Body of pancreas (tissue), 4 donors: ENCODE results near the gene TRPC1. TPM values are rescaled to one million over a fixed set of nuclear protein-coding genes. Genes with fewer than 3 reads are reported as not detected.

ENCODE experiments used
- ATAC-seq: fragments of 150-250 bp; one replicate; pipeline ENCODE4 v1.9.1; 2016
- DNase-seq, 4 donors: peaks; one replicate each; pipeline ENCODE4 v3.0.0-alpha.2; 2019
- H3K27ac ChIP-seq, 4 donors: fragments of 200-600 bp; sonication (generic); 1 replicate in 3 of 4; 2 replicates in 1 of 4; pipeline versions ENCODE4 v1.5.1 to v1.6.1; 2016 to 2019; ENCODE audit warnings: mild to moderate bottlenecking in 1 of 4, mixed read lengths in 1 of 4, moderate library complexity in 1 of 4
- H3K27me3 ChIP-seq, 2 donors: fragments of 200-600 bp; sonication (generic); one replicate each; pipeline ENCODE4 v1.6.0; 2016; ENCODE audit warnings: mild to moderate bottlenecking in 1 of 2
- H3K36me3 ChIP-seq, 2 donors: fragments of 200-600 bp; sonication (generic); replicated peaks in 1 of 2; 2 replicates each; pipeline ENCODE4 v1.5.1; 2016; ENCODE audit warnings: low read depth in 2 of 2; ENCODE audit not compliant: insufficient read depth in 1 of 2
- H3K4me1 ChIP-seq: fragments of 200-600 bp; sonication (generic); one replicate; pipeline ENCODE4 v1.6.0; 2016
- H3K4me3 ChIP-seq, 2 donors: fragments of 200-600 bp; sonication (generic); 1 replicate in 1 of 2; 2 replicates in 1 of 2; pipeline ENCODE4 v1.5.1; 2016 to 2019
- H3K9me3 ChIP-seq, 3 donors: fragments of 200-600 bp; sonication (generic); 1 replicate in 2 of 3; 2 replicates in 1 of 3; pipeline ENCODE4 v1.5.1; 2016
- POLR2A ChIP-seq, 3 donors: fragments of 450-650 bp; IDR thresholded peaks; one replicate each; pipeline ENCODE4 v1.6.1; 2016; ENCODE audit warnings: antibody characterized with exemption in 3 of 3, mild to moderate bottlenecking in 2 of 3
- WGBS, 2 donors: methylation state at CpG; one replicate each; pipeline ENCODE4 v1.1.5; 2017; 5-methylcytosine and 5-hydroxymethylcytosine counted together
- intact Hi-C: fragments of 100-400 bp; cut with DNase I; formaldehyde crosslinking; loops from one replicate; pipeline ENCODE4 v1.15.1; 2023
- total RNA-seq, 2 donors: library from RNA; depleted of rRNA; stranded (reverse); fragments of >200 nt; gene quantifications; one replicate each; pipeline ENCODE4 v1.1.0, GENCODE V29; 2016
- TF ChIP-seq, protein P1 (sequence below), 7 experiments: fragments of 450-650 bp in 4 of 7; fragments of 200-600 bp in 3 of 7; sonication (generic) in 3 of 7; IDR thresholded peaks; one replicate each; pipeline ENCODE4 v1.5.1; 2016 to 2019; ENCODE audit warnings: antibody characterized with exemption in 7 of 7

The TRPC1 gene
- total RNA-seq, 2 donors from 2014 or later: 6.9 to 7.5 TPM

DNA sequence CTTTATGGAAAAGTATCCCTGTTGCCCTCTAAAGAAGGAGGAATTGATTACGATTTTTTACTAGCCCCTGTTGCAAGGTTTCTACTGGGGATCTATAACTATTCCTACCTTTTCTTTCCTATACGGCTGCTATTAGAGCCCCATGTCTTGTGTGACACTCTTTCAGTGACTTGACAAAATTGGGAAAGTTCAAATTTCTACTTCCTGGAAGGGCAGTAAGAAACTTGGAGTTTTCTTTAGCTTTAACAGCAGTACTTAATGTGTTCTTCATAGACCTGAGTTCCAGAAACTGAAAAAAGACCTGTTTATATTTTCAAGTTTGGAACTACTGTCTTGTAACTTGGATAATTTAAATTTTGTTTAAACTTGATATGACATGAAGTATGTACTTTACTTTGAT is 54.7 kb downstream of the TRPC1 start:
- 54 to 65% methylated on average over 2 of the region's 2 CpGs for WGBS, 2 donors
- no peak overlapping the region for H3K27ac ChIP-seq
- no peaks in the 10 kb centered on the region for H3K27me3 ChIP-seq
- H3K4me3 ChIP-seq: no peak overlapping the region
- intact Hi-C loops: no loop called here
- ATAC-seq (no peak), DNase-seq (no peak)
- H3K4me1 ChIP-seq: no peaks in the 10 kb centered on the region
- no peaks in the 10 kb centered on the region for H3K36me3 ChIP-seq
- H3K9me3 ChIP-seq: no peaks in the 10 kb centered on the region
- TF ChIP-seq, protein P1, sequence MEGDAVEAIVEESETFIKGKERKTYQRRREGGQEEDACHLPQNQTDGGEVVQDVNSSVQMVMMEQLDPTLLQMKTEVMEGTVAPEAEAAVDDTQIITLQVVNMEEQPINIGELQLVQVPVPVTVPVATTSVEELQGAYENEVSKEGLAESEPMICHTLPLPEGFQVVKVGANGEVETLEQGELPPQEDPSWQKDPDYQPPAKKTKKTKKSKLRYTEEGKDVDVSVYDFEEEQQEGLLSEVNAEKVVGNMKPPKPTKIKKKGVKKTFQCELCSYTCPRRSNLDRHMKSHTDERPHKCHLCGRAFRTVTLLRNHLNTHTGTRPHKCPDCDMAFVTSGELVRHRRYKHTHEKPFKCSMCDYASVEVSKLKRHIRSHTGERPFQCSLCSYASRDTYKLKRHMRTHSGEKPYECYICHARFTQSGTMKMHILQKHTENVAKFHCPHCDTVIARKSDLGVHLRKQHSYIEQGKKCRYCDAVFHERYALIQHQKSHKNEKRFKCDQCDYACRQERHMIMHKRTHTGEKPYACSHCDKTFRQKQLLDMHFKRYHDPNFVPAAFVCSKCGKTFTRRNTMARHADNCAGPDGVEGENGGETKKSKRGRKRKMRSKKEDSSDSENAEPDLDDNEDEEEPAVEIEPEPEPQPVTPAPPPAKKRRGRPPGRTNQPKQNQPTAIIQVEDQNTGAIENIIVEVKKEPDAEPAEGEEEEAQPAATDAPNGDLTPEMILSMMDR (IDR thresholded peaks at IDR 0.05): no peak
- TF ChIP-seq POLR2A (IDR thresholded peaks at IDR 0.05): no peak

DNA sequence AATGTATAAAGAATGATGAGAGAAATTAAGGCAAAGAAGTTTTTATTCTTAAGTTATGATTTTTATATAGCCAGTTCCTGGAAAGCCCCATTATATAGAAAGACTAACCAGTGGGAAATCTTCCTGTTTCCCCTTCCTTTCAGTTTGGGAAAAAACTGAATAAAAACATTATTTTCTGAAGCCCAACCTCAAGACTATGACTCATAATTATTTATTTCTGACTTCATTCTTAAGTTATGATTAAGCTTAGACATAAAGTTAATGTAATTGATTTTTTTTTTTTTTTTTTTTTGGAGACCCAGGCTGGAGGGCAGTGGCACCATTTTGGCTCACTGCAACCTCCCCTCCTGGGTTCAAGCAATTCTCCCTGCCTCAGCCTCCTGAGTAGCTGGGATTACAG is 55.8 kb downstream of the TRPC1 start:
- H3K4me1 ChIP-seq: no peaks in the 10 kb centered on the region
- no peak for TF ChIP-seq POLR2A (IDR thresholded peaks at IDR 0.05)
- TF ChIP-seq, protein P1 (IDR thresholded peaks at IDR 0.05): no peak
- no peaks in the 10 kb centered on the region for H3K27me3 ChIP-seq
- H3K27ac ChIP-seq: no peak overlapping the region
- no peaks in the 10 kb centered on the region for H3K9me3 ChIP-seq
- no peaks in the 10 kb centered on the region for H3K36me3 ChIP-seq
- no peak for ATAC-seq
- no peak for DNase-seq
- intact Hi-C loops: no loop called here
- no peak overlapping the region for H3K4me3 ChIP-seq

DNA sequence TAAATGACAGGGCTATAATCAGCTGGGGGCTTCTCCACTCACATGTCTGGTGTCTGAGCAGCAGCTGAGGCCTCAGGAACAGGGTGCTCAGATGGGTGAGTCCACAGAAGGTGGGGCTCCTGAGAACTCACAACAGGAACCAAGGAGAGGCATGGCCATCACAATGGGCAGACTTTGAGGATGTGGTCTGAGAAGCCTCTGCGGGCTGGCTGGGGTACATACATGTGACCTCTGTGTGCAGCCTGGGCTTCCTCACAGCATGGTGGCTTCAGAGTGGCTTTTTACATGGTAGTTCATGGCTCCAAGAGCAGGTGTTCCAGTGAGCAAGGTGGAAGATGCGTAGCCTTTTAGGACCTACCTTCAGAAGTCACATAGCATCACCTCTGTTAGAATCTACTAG is 58.8 kb downstream of the TRPC1 start:
- H3K27me3 ChIP-seq: no peaks in the 10 kb centered on the region
- TF ChIP-seq POLR2A (IDR thresholded peaks at IDR 0.05): no peak
- TF ChIP-seq, protein P1 (IDR thresholded peaks at IDR 0.05): no peak
- H3K36me3 ChIP-seq: no peaks in the 10 kb centered on the region
- WGBS, 2 donors: 89 to 100% methylated on average over 1 to 2 of the region's 2 CpGs
- intact Hi-C loops: no loop called here
- no peaks in the 10 kb centered on the region for H3K4me1 ChIP-seq
- no peak for DNase-seq
- no peak for ATAC-seq
- no peak overlapping the region for H3K27ac ChIP-seq
- no peaks in the 10 kb centered on the region for H3K9me3 ChIP-seq
- H3K4me3 ChIP-seq: no peak overlapping the region

DNA sequence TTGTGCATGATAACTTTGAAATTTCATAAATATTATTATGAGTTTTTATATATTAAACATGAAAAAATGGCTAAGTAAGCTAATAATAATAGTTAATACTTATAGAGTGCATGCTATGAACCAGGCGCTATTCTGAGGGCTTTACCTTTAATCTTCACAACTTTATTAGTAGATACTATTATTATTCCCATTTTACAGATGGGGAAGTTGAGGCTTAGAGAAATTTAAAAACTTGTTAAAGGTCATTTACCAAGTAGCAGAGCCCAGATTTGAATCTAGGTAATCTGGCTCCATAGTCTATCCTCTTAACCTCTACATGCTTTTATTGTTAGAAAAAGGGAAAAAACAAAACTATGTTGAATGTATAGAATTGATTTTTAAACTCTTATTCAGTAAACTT is 60.4 kb downstream of the TRPC1 start:
- H3K27ac ChIP-seq: no peak overlapping the region
- 28 to 46% methylated on average over 1 of the region's 1 CpG for WGBS, 2 donors
- intact Hi-C loops: no loop called here
- DNase-seq (no peak), ATAC-seq (no peak)
- H3K9me3 ChIP-seq: no peaks in the 10 kb centered on the region
- H3K27me3 ChIP-seq: no peaks in the 10 kb centered on the region
- H3K4me3 ChIP-seq: no peak overlapping the region
- H3K36me3 ChIP-seq: no peaks in the 10 kb centered on the region
- TF ChIP-seq, protein P1 (IDR thresholded peaks at IDR 0.05): no peak
- TF ChIP-seq POLR2A (IDR thresholded peaks at IDR 0.05): no peak
- no peaks in the 10 kb centered on the region for H3K4me1 ChIP-seq

DNA sequence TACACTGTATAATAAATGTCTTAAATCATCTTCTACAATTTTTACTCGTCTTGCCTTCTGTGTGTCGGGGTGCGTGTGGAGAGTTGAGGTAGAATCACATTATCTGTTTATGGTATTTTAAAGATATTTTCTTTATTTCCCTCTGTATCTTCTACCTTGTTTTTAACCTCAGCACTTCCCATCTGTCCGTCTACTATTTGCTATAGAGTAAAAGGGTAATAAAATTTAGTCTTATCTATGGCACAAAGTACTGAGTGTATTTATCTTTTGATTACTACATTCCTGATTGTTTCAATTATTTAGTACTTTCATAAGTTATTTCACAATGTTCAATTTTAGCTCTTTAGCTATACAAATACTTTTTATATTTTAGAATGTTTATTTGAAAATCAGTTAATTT is 62.2 kb downstream of the TRPC1 start:
- H3K4me3 ChIP-seq: no peak overlapping the region
- WGBS, 2 donors: 74 to 78% methylated on average over 4 of the region's 4 CpGs
- no peak for DNase-seq
- no peaks in the 10 kb centered on the region for H3K36me3 ChIP-seq
- intact Hi-C loops: no loop called here
- no peaks in the 10 kb centered on the region for H3K9me3 ChIP-seq
- no peak for ATAC-seq
- H3K27me3 ChIP-seq: no peaks in the 10 kb centered on the region
- no peak overlapping the region for H3K27ac ChIP-seq
- H3K4me1 ChIP-seq: no peaks in the 10 kb centered on the region
- TF ChIP-seq, protein P1 (IDR thresholded peaks at IDR 0.05): no peak
- TF ChIP-seq POLR2A (IDR thresholded peaks at IDR 0.05): no peak
